ENCODE measurements around the gene PLA2G4E.
A peak's percentile ranks its signal among the peaks of the same experiment; 100 is the strongest.

The PLA2G4E gene

GRCh38 chr15:41977757-41978383 is 43.0 kb downstream of the PLA2G4E start:
- DNase-seq (ENCODE audit: low read depth) = no peak

GRCh38 chr15:41975669-41976068 is 45.2 kb downstream of the PLA2G4E start:
- no peak for DNase-seq (ENCODE audit: low read depth)

- no peak for DNase-seq (ENCODE audit: low read depth)
These were observed 46.8 kb downstream of the PLA2G4E start for GRCh38 chr15:41974041-41974440.

- DNase-seq (ENCODE audit: low read depth) = peak; percentile 90
These were observed 48.3 kb downstream of the PLA2G4E start, which contains the start of gene EHD4 for GRCh38 chr15:41972253-41973242. Gene EHD4, minus strand, starts transcription at chr15:41972557. Its CDS starts 63 bp downstream, at chr15:41972494.

- DNase-seq (ENCODE audit: low read depth) = no peak
These were observed 49.0 kb downstream of the PLA2G4E start for GRCh38 chr15:41971895-41972252.

- DNase-seq (ENCODE audit: low read depth) = peak; percentile 65
These were observed 49.5 kb downstream of the PLA2G4E start for GRCh38 chr15:41971089-41971894.

- no peak for DNase-seq (ENCODE audit: low read depth)
These were observed 50.4 kb downstream of the PLA2G4E start for GRCh38 chr15:41970456-41970855.

GRCh38 chr15:41969851-41970431 is 50.9 kb downstream of the PLA2G4E start:
- no peak for DNase-seq (ENCODE audit: low read depth)

GRCh38 chr15:41968701-41969100 is 52.1 kb downstream of the PLA2G4E start:
- no peak for DNase-seq (ENCODE audit: low read depth)

GRCh38 chr15:41967506-41968206 is 53.2 kb downstream of the PLA2G4E start:
- DNase-seq (ENCODE audit: low read depth) = no peak

- DNase-seq (ENCODE audit: low read depth) = no peak
These were observed 53.8 kb downstream of the PLA2G4E start for GRCh38 chr15:41966920-41967465.

GRCh38 chr15:41966414-41966812 is 54.4 kb downstream of the PLA2G4E start:
- no peak for DNase-seq (ENCODE audit: low read depth)

- DNase-seq (ENCODE audit: low read depth) = no peak
These were observed 55.1 kb downstream of the PLA2G4E start for GRCh38 chr15:41965441-41966413.

GRCh38 chr15:41961595-41962202 is 59.1 kb downstream of the PLA2G4E start:
- DNase-seq (ENCODE audit: low read depth) = no peak

GRCh38 chr15:41961001-41961518 is 59.8 kb downstream of the PLA2G4E start:
- DNase-seq (ENCODE audit: low read depth) = no peak

GRCh38 chr15:41958002-41958420 is 62.8 kb downstream of the PLA2G4E start:
- no peak for DNase-seq (ENCODE audit: low read depth)

GRCh38 chr15:41957021-41957897 is 63.6 kb downstream of the PLA2G4E start:
- no peak for DNase-seq (ENCODE audit: low read depth)

All from activated T-cell treated with anti-CD3 and anti-CD28 coated beads for 24 hours (primary cell).